COLO668 (cell line): ENCODE results near the gene RCSD1.
A peak's percentile ranks its signal among the peaks of the same experiment; 100 is the strongest.

ENCODE experiments used
- DNase-seq: peaks from one replicate; lab custom pipeline; 2025; ENCODE audit not compliant: unreplicated experiment; lab: John Stamatoyannopoulos, UW

Gene RCSD1

GRCh38 chr1:167617153-167618147 is 12.6 kb upstream of the RCSD1 start:
- DNase-seq, result no peak

DNA sequence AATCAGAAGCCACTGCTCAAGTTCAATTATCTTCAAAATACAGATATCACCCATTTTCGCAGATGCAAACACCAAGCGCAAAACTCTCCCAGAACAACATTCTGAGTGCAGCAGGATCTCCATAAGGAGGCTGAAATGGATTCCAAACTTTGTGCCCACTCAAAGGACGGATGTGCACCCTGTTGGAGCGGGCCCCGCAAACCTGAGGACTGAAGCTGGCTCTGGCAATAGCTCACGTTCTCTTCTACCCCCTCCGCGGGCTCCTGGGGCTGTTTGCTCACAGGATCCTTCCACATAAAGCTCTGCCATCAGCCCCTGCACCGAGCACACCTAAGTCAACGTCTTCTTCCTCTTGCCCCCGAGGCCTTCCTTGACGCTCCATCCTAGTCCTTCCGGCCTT is 11.7 kb upstream of the RCSD1 start:
- DNase-seq, result no peak

DNA sequence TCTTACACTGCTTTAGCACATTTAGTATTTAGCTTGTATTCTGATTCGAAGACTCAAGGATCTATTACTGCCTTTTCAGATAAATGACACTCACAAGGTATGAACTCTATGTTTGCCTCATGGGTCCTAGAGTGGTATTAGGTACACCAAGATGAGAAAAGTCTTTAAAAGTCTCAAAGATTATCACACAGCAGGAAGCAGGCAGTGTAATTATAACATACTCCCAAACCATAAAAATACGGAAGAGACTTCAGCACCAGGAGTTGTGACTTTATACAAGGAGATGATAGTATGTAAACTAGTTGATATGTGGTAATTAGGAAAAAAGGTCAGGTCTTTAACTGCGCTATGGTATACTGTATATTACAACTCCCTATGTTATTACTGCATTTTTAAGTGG is 11.2 kb upstream of the RCSD1 start:
- DNase-seq, result no peak

DNA sequence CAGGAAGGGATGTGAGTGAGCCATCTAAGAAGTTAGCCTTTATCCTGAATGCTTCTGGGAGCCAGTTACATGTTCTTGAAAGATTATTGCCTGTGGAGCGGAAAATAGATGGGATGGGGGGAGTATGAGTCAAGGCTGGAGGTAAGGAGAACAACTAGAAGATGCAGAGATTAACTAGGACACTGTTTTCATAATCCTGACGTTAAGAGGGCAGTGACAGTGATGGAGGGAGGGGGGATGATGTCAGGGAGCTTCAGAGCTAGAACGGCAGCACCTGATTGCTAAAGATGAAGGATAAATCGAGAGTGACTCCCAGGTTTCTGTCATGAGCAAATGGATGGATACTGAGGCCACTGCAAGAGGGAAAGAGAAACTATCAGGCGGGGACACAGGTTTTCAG is 10.0 kb upstream of the RCSD1 start:
- no peak for DNase-seq

GRCh38 chr1:167621780-167622313 is 8.2 kb upstream of the RCSD1 start:
- no peak for DNase-seq

DNA sequence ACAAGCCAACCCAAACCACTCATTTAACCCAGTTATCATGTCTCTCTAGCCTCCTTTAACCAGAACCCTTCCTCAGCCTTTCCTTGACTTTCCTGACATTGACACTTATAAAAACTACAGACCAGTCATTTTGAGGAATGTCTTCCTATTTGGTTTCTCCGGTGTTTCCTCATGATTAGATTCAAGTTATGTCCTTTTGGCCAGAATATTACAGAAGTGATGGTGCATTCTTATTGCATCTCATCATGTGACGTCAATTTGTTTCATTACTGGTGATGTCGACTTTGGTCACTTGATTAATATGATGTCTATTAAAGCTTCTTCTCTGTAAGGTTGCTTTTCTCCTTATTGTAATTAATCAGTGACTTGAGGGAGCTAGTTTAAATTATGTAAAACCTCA is 6.1 kb upstream of the RCSD1 start:
- no peak for DNase-seq

GRCh38 chr1:167625040-167625823 is 4.8 kb upstream of the RCSD1 start:
- DNase-seq, result no peak

- DNase-seq, result no peak
Observed at GRCh38 chr1:167627615-167627864, 2.5 kb upstream of the RCSD1 start.

GRCh38 chr1:167627865-167628641 is 2.0 kb upstream of the RCSD1 start:
- peak; percentile 59 for DNase-seq

DNA sequence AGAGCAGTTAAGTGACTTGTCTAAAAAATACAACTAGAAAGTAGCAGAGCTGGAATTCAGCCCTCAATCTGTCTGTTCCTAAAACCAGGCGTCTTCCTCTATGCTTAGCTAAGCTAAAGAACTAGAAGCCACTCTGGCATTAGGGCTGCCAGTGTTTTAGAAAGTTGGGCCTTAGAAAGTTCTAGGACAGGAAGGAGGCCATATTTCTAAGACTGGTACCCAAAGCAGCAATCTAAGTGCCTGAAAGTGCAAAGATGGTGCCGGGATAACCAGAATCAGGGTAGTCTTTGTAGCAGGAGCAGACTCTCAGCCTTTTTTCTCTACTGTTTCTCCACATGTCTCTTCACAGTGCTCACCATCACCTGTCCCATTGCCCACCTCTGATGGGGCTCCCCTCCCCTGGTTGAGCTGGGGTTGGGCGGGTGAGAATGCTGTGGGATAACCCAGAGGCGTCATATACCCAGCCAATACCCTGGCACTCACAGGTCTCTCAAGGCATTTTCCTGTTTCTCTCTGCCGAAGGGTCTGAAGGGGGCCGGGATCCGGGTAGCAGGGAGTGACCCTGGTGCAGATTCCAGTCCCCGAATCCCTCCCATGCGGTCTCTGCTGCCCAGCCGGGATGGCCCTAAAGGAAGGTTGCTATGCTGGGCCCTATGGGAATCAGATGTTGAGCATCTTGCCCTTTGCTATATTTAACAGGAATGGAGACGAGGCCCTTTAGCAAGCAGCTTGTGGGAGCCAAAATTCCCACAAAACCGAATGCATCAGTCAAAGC is 1.1 kb upstream of the RCSD1 start:
- DNase-seq, result no peak

DNA sequence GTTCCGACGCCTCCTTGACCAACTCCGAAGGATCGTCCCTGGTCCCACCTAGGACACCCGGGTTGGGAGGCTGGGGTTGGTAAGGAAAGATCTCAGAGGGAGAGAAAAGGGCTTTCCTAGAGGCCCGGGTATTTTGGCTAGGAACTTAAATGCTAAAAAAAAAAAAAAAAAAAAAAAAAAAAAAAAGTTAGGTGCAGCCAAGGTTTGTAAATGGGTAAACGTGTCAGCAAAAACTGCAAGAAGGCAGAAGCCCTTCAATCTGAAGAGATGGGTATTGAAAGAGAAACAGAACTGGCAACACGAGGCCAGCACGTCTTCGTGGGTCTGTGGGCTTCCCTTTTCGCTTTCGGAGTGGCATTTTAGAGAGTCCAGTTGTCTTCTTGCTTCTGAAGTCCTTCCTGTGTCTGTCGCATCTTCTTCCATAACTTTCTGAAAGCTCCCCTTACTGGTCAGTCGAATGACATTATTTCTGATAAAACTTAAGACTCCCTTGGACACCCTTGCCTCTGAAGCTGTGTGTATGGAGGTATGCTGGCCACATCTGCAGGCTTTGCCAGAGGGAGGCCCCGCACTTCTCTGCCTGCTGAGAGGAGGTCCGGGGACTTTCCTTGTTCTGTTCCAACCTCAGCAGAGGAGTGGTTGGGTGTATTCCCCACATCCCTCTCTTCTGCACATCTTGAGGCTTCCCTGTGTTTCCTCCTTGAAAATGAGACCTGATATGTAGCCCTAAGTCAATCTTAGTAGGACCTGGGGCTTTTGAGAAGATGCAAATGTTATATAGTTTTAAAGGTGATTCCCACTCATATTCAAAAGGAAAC is 745 bp downstream of the RCSD1 start:
- no peak for DNase-seq

DNA sequence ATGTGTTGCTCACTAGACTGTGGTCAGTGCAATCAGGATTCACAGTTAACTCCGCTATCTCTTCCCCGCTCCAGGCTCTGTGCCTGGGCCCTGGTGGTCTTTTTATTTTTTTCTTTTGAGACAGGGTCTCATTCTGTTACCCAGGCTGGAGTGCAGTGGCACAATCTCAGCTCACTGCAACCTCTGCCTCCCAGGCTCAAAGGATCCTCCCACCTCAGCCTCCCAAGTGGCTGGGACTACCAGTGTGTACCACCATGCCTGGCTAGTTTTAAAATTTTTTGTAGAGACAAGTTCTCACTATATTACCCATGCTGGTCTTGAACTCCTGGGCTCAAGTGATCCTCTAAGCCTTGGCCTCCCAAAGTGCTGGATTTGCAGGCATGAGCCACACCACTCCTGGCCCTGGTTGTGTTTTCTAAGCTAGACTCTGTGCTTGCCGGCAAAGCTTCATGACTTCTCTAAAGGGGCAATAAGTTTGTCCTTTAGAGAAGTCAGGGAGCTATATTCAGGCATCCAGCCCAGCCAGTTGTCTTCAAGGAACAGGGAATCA is 1.4 kb downstream of the RCSD1 start:
- no peak for DNase-seq

- no peak for DNase-seq
Observed at GRCh38 chr1:167631936-167632614, 2.0 kb downstream of the RCSD1 start.

- no peak for DNase-seq
Observed at GRCh38 chr1:167633258-167633944, 3.4 kb downstream of the RCSD1 start.

GRCh38 chr1:167634435-167634834 is 4.4 kb downstream of the RCSD1 start:
- no peak for DNase-seq

DNA sequence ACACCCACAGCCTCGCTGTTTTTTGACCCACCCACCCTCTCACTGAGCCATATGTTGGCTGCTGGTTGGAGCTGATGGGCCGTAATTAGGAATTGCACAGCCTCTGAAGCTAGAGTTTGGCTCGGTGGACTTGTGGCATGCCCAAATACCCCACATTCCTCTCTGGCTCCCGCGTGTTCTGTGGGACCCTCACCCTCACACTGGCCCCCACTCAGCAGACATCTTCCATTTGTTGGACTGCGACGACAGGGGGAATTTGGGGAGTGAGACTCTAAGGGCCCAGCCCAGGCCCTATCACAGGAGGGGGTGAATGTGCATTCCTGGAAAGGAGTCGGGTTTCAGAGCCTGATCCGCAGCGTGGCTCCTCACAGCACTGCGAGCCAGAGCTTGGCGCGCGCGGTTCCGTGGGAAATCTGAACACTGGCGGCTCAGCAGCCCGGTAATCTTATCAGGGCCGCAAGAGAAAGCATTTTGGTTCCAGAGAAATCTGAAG is 5.2 kb downstream of the RCSD1 start:
- no peak for DNase-seq

DNA sequence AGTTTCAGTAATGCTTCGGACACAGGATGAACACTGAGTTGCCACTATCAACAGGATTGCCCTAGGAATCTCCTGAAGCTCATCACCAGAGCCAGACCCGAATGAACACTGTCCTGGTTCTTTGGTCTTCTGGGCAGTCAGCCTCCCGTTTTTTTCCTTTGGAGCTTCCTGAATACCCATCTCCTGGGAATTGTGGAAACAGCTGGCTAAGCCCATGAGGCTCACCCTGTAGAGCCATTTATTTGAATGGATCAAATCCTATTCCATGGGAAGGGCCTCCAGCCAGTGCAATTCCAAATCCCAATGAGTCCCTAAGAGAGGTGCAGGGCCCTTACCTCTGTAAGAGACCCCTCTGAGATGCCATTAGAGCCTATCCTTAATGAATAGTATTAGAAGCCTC is 5.9 kb downstream of the RCSD1 start:
- no peak for DNase-seq

- DNase-seq, result no peak
Observed at GRCh38 chr1:167638064-167638463, 8.0 kb downstream of the RCSD1 start.
